NOMO-1 treated with DMSO at 0.1 percent for 48 hours (cell line): Measurements from ENCODE around the gene RUFY3.

ENCODE experiments used
- DNase-seq: peaks from one replicate; lab custom pipeline; 2025; ENCODE audit not compliant: unreplicated experiment; lab: John Stamatoyannopoulos, UW

Gene RUFY3

DNA sequence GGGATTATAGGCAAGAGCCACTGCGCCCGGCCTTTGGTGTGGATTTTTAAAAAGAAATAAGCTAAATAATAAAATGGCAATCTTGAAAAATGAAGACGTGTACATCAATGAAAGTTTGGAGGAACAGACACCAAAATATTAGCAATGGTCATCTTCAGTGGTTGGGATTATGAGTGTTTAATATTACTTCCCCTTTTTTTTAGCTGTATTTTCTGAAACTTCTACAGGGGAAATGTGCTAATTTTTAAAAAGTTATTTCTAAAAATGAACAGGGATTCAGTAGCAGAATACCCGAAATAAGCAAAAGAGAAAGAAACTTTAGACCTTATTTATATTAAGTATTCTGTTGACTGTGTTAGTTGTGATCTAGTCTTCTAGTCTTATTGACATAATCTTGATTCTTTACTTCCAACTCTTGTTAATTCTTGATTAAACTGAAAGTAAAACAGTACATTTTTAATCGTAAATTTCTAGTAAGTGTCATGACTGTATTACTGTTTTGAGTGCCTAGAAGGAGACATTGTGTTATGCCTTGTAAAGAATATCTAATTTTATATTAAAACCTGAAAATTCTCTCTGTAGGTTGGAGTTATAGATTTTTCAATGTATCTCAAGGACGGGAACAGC lies 51.3 kb downstream of the RUFY3 start:
- peak; percentile 51 for DNase-seq

DNA sequence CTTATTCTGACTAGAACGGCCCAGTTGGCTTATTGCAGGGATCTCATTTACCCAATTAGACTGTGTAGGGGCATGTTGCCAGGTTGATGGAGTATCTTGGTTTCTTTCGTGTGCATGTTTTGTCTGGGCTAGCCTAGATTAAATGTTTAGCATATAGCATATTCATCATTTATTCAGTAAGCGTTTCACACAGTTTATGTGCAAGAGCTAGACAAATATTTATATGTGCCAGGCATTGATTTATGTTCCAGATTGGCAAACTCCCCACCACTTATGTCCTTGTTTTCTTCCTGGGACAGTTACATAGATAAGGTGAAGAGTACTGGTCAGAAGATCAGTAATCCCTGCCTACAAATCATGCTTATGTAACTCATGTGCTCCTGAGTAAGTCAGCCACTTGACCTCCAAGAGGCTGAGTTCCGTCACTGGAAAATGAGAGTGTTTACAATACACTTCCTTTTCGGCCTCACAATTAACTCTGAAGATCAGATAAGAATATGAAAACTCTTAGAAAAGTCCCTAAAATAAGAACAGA lies 57.2 kb downstream of the RUFY3 start:
- DNase-seq = no peak

DNA sequence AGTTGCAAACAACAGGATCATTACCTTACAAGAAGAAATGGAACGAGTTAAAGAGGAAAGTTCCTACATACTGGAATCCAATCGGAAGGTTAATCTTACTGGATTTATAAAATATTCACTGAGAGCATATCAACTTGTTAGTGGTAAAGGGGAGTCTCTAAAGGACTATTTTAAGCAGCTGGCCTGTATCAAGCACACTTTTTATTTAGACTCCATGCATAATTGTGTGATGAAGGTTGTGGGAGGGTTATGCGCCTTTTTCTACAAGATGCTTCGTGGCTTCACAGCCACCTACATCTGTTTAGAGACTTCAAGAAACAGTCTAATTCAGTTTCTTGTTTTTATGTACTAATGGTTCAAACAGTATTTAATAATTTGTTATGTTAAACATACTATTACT lies 61.3 kb downstream of the RUFY3 start:
- DNase-seq = no peak

- DNase-seq = no peak
These were observed 65.7 kb downstream of the RUFY3 start for GRCh38 chr4:70787496-70787895.

GRCh38 chr4:70788733-70789132 lies 67.0 kb downstream of the RUFY3 start:
- DNase-seq = no peak

DNA sequence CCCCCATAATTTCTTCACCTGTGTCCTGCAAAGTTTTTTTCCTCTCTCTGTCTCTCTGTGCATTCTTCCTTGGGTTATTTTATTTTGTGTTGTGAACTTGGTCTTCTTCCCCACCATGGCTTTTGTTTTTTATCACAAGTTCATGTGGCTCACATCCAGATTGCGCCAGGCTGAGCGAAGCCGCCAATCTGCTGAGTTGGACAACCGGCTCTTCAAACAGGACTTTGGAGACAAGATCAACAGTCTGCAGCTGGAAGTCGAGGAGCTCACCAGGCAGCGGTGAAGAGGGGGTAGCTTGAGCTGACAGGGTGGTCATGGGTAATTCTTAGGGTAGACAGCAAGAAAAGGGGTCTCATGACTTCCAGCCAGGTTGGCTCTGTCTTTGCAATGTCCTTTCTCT lies 71.9 kb downstream of the RUFY3 start:
- DNase-seq = no peak

GRCh38 chr4:70801265-70801809 lies 79.6 kb downstream of the RUFY3 start:
- DNase-seq = no peak

DNA sequence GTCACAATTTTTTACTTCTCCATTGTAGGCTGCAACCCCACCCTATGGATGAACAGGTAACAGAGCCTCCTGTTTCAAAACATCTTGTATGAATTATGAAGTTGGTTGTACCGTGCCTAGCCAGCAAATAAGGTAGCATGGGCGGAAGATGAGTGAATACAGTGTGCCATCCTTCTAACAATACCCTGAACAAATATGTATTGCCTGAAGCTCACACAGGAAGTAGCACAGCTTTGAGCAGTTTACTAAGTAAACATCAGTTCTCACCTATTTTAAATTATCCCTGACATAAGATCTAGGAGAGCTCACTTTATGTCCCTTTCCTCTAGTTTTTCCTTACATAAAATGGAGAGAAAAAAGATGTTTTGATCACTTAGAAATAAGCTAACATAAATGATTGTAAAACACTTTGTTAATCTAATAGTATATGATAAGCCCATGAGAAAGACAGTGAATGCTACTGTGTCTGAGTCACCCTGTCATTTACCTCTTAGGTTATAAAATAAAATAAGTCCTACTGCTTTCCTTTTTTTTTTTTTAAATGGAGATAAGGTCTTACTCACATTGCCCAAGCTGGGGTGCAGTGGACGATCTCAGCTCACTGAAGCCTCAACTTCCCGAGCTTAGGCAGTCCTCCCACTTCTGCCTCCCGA lies 81.3 kb downstream of the RUFY3 start:
- no peak for DNase-seq

GRCh38 chr4:70808151-70808550 lies 86.4 kb downstream of the RUFY3 start:
- DNase-seq = peak; percentile 65

- no peak for DNase-seq
These were observed 93.6 kb downstream of the RUFY3 start for GRCh38 chr4:70815370-70815769.

- no peak for DNase-seq
These were observed 95.1 kb downstream of the RUFY3 start for GRCh38 chr4:70816894-70817293.

DNA sequence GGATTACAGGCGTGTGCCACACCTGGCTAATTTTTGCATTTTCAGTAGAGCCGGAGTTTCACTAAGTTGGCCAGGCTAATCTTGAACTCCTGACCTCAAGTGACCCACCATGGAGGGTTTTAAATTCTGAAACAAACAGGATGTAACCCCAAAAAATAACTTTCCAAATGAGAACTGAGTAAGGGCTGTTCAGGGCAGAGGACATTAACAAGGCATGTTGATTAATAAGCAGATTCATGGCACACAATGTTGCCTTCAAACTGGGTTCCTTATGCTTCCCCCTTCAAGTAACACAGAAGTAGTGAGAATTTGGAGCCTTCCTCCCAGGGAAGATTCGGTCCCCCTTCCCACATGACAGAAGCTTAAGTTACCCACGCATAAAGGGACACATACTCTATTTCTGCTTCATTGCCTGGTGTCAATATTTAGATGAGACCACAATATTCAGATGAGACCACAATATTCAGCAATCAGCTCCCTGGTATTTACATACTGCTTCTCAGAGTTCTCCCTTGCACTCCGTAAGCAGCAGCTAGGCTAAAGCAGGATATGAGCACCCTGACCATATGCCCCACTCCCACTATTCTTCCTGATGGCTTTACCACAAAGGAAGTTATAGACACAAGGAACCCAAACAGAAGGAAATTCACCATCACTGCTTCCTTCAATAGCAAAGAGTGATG lies 96.5 kb downstream of the RUFY3 start:
- no peak for DNase-seq

DNA sequence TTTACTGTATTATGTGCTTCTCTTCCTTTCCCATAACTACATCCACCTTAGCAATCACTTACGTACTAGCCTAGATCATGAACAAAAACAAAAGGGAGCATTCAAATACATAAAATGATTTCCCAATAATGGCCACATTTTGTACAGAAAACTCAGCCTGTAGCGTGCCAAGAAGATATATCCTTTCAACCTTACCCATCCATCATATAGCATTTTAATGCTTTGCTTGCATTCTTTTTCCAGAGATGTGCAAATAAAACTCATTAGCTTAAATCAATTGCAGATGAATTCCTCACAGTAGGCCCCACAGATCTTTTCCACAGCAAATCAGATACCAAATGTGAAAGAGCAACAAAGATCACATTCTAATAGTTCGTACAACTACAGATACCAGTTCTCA lies 97.2 kb downstream of the RUFY3 start:
- no peak for DNase-seq

DNA sequence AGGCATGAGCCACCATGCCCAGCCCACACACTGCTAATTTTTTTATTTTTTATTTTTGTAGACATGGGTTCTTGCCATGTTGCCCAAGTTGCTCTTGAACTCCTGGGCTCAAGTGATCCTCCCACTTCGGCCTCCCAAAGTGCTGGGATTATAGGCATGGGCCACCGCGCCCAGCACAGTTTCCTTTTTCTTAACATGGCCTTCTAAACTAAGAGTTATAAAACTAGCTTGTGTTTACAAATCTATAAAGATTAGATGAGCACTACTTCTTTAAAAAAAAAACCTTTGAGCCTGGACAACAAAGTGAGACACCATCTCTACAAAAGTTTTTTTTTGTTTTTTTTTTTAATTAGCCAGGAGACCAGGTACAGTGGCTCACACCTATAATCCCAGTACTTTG lies 107.3 kb downstream of the RUFY3 start:
- DNase-seq = no peak

GRCh38 chr4:70829492-70829891 lies 107.7 kb downstream of the RUFY3 start:
- no peak for DNase-seq

DNA sequence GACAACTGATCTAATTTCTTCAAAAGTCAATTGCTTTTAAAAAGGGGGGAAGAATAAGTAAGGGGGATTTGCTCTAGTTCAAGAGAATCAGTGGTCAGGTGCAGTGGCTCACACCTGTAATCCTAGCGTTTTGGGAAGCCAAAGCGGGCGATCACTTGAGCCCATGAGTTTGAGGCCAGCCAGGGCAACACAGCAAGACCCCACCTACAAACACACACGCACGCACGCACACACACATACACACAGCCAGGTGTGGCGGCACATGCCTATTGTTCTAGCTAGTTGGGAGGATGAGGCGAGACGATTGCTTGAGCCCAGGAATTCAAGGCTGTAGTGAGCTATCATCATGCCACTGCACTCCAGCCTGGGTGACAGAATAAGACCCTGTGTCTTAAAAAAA lies 108.3 kb downstream of the RUFY3 start:
- no peak for DNase-seq

- DNase-seq = no peak
These were observed 109.5 kb downstream of the RUFY3 start for GRCh38 chr4:70831293-70831692.

- no peak for DNase-seq
These were observed 111.9 kb downstream of the RUFY3 start for GRCh38 chr4:70833675-70834074.

DNA sequence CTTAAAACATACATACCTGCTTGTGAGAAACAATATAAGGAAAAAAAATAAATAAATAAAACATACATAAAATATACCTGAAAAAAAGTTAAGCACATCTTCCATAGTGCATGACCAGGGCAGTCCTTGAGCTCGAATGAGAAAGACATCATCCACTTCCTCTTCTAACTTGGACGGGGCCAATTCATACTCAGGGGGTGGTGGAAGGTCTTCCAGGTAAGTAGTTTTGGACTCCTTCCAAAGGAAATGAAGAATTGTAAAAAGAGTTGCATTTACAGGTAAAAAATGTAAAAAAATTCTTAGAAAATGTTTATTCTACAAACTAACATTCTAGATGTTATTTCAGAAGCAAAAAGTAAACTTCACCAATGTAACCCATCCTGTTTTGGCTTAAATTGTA lies 114.3 kb downstream of the RUFY3 start:
- no peak for DNase-seq

DNA sequence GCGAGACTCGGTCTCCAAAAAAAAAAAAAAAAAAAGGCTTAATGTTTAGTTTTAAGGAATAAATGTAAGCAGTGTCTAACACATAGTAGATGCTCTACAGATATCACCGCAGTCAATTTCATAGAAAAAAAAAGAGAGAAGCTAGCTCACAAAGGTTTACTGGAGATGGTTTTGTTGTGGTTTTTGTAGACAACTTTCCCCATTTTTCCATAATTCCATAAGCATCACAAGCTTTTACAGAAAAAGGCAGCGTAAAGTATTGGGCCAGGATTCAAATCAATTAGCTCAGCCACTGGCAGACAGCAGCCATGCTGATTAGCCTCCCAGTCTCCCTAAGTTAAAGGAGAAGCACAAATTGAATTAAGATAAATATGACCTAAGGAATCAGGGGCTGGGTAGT lies 116.4 kb downstream of the RUFY3 start:
- no peak for DNase-seq

DNA sequence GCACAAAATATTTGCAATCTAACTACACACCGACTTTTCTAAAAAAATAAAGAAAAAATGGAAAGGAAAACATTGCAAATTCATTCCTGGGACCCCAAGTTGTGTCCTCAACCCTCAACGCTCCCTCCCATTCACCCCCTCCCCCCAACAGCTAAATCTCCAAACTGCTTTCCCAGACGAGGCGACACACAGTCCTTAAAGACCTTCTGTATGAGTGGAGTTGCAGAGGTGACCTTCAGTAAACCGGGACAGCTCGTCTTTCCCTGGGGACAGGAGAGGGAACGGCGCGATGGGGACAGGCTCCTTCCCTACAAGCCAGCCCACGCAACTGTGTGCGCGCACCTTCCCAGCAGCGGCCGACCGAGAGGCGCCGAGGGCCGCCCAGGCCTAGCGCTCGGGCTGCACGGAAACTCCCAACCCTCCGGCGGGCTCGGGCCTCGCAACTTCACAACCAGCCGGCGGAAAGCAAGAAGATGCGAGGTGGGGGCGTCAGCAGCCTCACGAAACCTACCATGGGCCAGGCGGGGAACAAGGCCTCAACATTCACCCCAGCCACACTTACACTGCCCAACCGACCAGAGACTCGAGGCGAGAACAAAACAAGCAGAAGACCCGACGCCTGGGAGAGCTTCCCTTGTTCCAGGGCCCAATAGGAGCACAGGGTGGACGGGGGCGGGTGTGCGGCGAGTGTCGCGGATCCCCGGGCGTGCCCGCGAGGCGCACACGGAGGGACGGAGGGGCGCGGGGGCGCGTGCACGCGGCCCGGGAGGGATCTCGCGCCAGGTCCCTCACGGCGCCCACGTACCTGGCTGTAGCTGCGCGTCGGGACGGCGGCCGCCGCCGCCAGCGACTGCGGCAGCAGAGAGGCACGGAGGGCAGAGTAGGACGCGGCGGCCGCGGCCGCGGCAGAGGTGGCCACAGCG lies 117.2 kb downstream of the RUFY3 start:
- DNase-seq = peak; percentile 71
